H9 (cell line): ENCODE measurements around the gene RELB. TPM values are rescaled to one million over a fixed set of nuclear protein-coding genes. Genes with fewer than 3 reads are reported as not detected.

Experiments
- DNase-seq: peaks from one replicate; pipeline ENCODE4 v3.0.0-alpha.2; 2017
- H2AFZ ChIP-seq: one replicate; pipeline ENCODE4 v1.6.1; 2013; ENCODE audit warnings: mild to moderate bottlenecking, low read length, control low read depth, moderate library complexity
- H2AK5ac ChIP-seq: 2 replicates; pipeline ENCODE4 v1.6.1; 2013; ENCODE audit warnings: low read length, control low read depth, mixed read lengths; ENCODE audit not compliant: insufficient read length
- H2BK120ac ChIP-seq: one replicate; pipeline ENCODE4 v1.6.1; 2013; ENCODE audit warnings: low read depth, mild to moderate bottlenecking, low read length, control low read depth, inconsistent platforms; ENCODE audit not compliant: poor library complexity, severe bottlenecking
- H2BK12ac ChIP-seq: 2 replicates; pipeline ENCODE4 v1.6.1; 2013; ENCODE audit warnings: low read length, control low read depth, mixed read lengths, low read depth; ENCODE audit not compliant: insufficient read length
- H2BK15ac ChIP-seq: 2 replicates; pipeline ENCODE4 v1.6.1; 2013; ENCODE audit warnings: low read depth, low read length, control low read depth
- H2BK20ac ChIP-seq: one replicate; pipeline ENCODE4 v1.6.1; 2013; ENCODE audit warnings: low read depth, mild to moderate bottlenecking, low read length, control low read depth, inconsistent platforms; ENCODE audit not compliant: poor library complexity, severe bottlenecking
- H2BK5ac ChIP-seq: 2 replicates; pipeline ENCODE4 v1.6.1; 2013; ENCODE audit warnings: low read length, control low read depth, mixed read lengths; ENCODE audit not compliant: insufficient read length
- H3K14ac ChIP-seq: 2 replicates; pipeline ENCODE4 v1.6.1; 2013; ENCODE audit warnings: low read length, control low read depth; ENCODE audit not compliant: insufficient read depth
- H3K18ac ChIP-seq: 2 replicates; pipeline ENCODE4 v1.6.1; 2013; ENCODE audit warnings: low read depth, mild to moderate bottlenecking, mixed read lengths, low read length, control low read depth; ENCODE audit not compliant: insufficient read length
- H3K23ac ChIP-seq: 2 replicates; pipeline ENCODE4 v1.6.1; 2013; ENCODE audit warnings: low read length, control low read depth, mixed read lengths, low read depth; ENCODE audit not compliant: insufficient read length
- H3K23me2 ChIP-seq: 2 replicates; pipeline ENCODE4 v1.6.1; 2013; ENCODE audit warnings: low read depth, mild to moderate bottlenecking, mixed read lengths, low read length, control low read depth; ENCODE audit not compliant: insufficient read length, poor library complexity, severe bottlenecking
- H3K27ac ChIP-seq: 2 replicates; pipeline ENCODE4 v1.5.1; 2013; ENCODE audit warnings: low read length, control low read depth, mixed read lengths, low read depth; ENCODE audit not compliant: insufficient read length
- H3K27me3 ChIP-seq: 2 replicates; pipeline ENCODE4 v1.6.1; 2013; ENCODE audit warnings: low read length, control low read depth, inconsistent platforms; ENCODE audit not compliant: insufficient read depth
- H3K4ac ChIP-seq: 2 replicates; pipeline ENCODE4 v1.6.1; 2013; ENCODE audit warnings: low read depth, mild to moderate bottlenecking, control low read depth, inconsistent platforms, low read length, moderate library complexity
- H3K4me1 ChIP-seq: 2 replicates; pipeline ENCODE4 v1.6.1; 2013; ENCODE audit warnings: low read length, control low read depth, inconsistent platforms; ENCODE audit not compliant: insufficient read depth
- H3K4me2 ChIP-seq: 2 replicates; pipeline ENCODE4 v1.6.1; 2013; ENCODE audit warnings: low read length, control low read depth, mixed read lengths; ENCODE audit not compliant: insufficient read length, insufficient read depth
- H3K56ac ChIP-seq: 2 replicates; pipeline ENCODE4 v1.6.1; 2013; ENCODE audit warnings: low read depth, mild to moderate bottlenecking, mixed read lengths, low read length, control low read depth; ENCODE audit not compliant: insufficient read length
- H3K79me1 ChIP-seq: 2 replicates; pipeline ENCODE4 v1.6.1; 2013; ENCODE audit warnings: low read depth, mild to moderate bottlenecking, moderate library complexity, low read length, control low read depth, inconsistent platforms; ENCODE audit not compliant: insufficient read depth, poor library complexity, severe bottlenecking
- H3K79me2 ChIP-seq: 2 replicates; pipeline ENCODE4 v1.6.1; 2013; ENCODE audit warnings: low read length, control low read depth, inconsistent platforms; ENCODE audit not compliant: insufficient read depth
- H3K9ac ChIP-seq: 2 replicates; pipeline ENCODE4 v1.6.1; 2013; ENCODE audit warnings: low read length, control low read depth, mixed read lengths; ENCODE audit not compliant: insufficient read length; ENCODE audit errors: extremely low read depth
- H3K9me3 ChIP-seq: one replicate; pipeline ENCODE4 v1.6.1; 2013; ENCODE audit warnings: low read depth, low read length, inconsistent platforms; ENCODE audit not compliant: control insufficient read depth
- H3T11ph ChIP-seq: one replicate; pipeline ENCODE4 v1.6.1; 2013; ENCODE audit warnings: mild to moderate bottlenecking, low read length, control low read depth, inconsistent platforms
- H4K20me1 ChIP-seq: one replicate; pipeline ENCODE4 v1.6.1; 2013; ENCODE audit not compliant: control insufficient read depth, insufficient read length, insufficient read depth
- H4K5ac ChIP-seq: 2 replicates; pipeline ENCODE4 v1.6.1; 2013; ENCODE audit warnings: low read depth, mild to moderate bottlenecking, mixed read lengths, low read length, control low read depth; ENCODE audit not compliant: insufficient read length
- H4K8ac ChIP-seq: replicated peaks from 2 replicates; pipeline ENCODE4 v1.6.1; 2013; ENCODE audit warnings: low read length, control low read depth, mixed read lengths, low read depth; ENCODE audit not compliant: insufficient read length
- H4K91ac ChIP-seq: 2 replicates; pipeline ENCODE4 v1.6.1; 2013; ENCODE audit warnings: low read depth, mild to moderate bottlenecking, moderate library complexity, mixed read lengths, low read length, control low read depth; ENCODE audit not compliant: insufficient read length
- H3K27ac Mint-ChIP-seq, 3 experiments: 2 replicates in 2 of 3; 3 replicates in 1 of 3; pipeline ENCODE4 v1.8.0; 2020 to 2021; ENCODE audit warnings: mixed read lengths in 3 of 3, mild to moderate bottlenecking in 1 of 3, moderate library complexity in 1 of 3
- H3K27me3 Mint-ChIP-seq: 2 replicates; pipeline ENCODE4 v1.8.0; 2021; ENCODE audit warnings: low read depth, mild to moderate bottlenecking, moderate library complexity, mixed read lengths
- H3K36me3 Mint-ChIP-seq, 3 experiments: 2 replicates in 2 of 3; 3 replicates in 1 of 3; pipeline ENCODE4 v1.8.0; 2020 to 2021; ENCODE audit warnings: low read depth in 3 of 3, mixed read lengths in 3 of 3; ENCODE audit not compliant: insufficient read depth in 1 of 3
- H3K4me1 Mint-ChIP-seq, 2 experiments: 2 replicates each; pipeline ENCODE4 v1.8.0; 2020; ENCODE audit warnings: mixed read lengths in 2 of 2
- H3K4me3 Mint-ChIP-seq, 2 experiments: 2 replicates in 1 of 2; 3 replicates in 1 of 2; pipeline ENCODE4 v1.8.0; 2020 to 2021; ENCODE audit warnings: mild to moderate bottlenecking in 2 of 2, mixed read lengths in 2 of 2, moderate library complexity in 1 of 2
- H3K9me3 Mint-ChIP-seq, 2 experiments: 2 replicates in 1 of 2; 3 replicates in 1 of 2; pipeline ENCODE4 v1.8.0; 2020; ENCODE audit warnings: mild to moderate bottlenecking in 2 of 2, mixed read lengths in 2 of 2, moderate library complexity in 1 of 2
- WGBS: extraction: QIAGEN DNeasy Blood & Tissue Kit; methylation state at CpG from one replicate; pipeline ENCODE4 v1.1.7; 2013; ENCODE audit warnings: missing lambda C conversion rate, low lambda C conversion rate, mixed read lengths; ENCODE audit not compliant: insufficient read length; ENCODE audit errors: extremely low coverage; 5-methylcytosine and 5-hydroxymethylcytosine counted together
- total RNA-seq: library from RNA; stranded (reverse); gene quantifications from 2 replicates; pipeline ENCODE4 v1.2.1, GENCODE V29; 2021
- TF ChIP-seq, protein P1 (sequence below): fragments of 200-600 bp; sonication (generic); conservative IDR thresholded peaks from 3 replicates; pipeline ENCODE4 v1.8.0; 2021; ENCODE audit warnings: antibody characterized with exemption, mild to moderate bottlenecking

The RELB gene
- total RNA-seq, 1 experiment from 2014 or later = 13.7 TPM

DNA sequence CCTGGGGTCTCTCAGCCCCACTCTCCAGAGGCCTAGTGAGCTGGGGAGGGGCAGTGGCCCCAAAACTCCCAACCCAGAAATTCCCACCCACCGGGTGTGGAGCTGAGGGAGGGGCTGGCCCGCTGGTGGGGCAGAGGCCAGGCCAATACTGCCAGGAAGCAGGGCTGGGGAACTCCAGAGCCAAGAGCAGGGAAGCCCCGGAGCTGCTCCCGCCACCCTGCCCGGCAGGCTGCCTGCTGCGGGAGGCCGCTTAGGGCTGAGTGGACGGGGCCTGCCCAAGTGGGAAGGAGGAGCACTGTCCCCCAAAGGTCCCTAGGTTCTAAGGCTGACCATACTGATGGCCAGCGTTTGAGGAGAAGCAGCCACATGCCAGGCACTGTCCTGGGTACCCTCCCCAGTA lies 13.0 kb upstream of the RELB start:
- H2BK12ac ChIP-seq = no peak overlapping the region
- Mint-ChIP-seq H3K27me3 (no peaks in the 10 kb centered on the region), H3K9me3 (no peaks in the 10 kb centered on the region), H3K27ac (no peak overlapping the region), H3K36me3 (peaks cover 14 to 57% (median 56%) of the 10 kb centered on the region in 3 experiments; a peak in 6 of 7 replicates), H3K4me3 (no peak overlapping the region), H3K4me1 (no peaks in the 10 kb centered on the region)
- no peaks in the 10 kb centered on the region for H3K27me3 ChIP-seq
- H4K5ac ChIP-seq = no peak overlapping the region
- no peak overlapping the region; the same call in 1 of the 2 replicates for H3K14ac ChIP-seq
- H3K18ac ChIP-seq = no peak overlapping the region
- H2BK120ac ChIP-seq = no peak overlapping the region
- no peak overlapping the region for H3K27ac ChIP-seq
- no peak overlapping the region for H3K4ac ChIP-seq
- no CpG with 5 or more reads among the region's 9 CpGs for whole genome bisulfite sequencing
- H3K23me2 ChIP-seq = no peaks in the 10 kb centered on the region
- H2BK15ac ChIP-seq = no peak overlapping the region
- no peak overlapping the region for H3K23ac ChIP-seq
- no peak overlapping the region for H4K91ac ChIP-seq
- H2BK20ac ChIP-seq = no peak overlapping the region
- no peaks in the 10 kb centered on the region for H3K9me3 ChIP-seq
- no peak overlapping the region for H2BK5ac ChIP-seq
- no peaks in the 10 kb centered on the region for H4K20me1 ChIP-seq
- TF ChIP-seq, protein P1, sequence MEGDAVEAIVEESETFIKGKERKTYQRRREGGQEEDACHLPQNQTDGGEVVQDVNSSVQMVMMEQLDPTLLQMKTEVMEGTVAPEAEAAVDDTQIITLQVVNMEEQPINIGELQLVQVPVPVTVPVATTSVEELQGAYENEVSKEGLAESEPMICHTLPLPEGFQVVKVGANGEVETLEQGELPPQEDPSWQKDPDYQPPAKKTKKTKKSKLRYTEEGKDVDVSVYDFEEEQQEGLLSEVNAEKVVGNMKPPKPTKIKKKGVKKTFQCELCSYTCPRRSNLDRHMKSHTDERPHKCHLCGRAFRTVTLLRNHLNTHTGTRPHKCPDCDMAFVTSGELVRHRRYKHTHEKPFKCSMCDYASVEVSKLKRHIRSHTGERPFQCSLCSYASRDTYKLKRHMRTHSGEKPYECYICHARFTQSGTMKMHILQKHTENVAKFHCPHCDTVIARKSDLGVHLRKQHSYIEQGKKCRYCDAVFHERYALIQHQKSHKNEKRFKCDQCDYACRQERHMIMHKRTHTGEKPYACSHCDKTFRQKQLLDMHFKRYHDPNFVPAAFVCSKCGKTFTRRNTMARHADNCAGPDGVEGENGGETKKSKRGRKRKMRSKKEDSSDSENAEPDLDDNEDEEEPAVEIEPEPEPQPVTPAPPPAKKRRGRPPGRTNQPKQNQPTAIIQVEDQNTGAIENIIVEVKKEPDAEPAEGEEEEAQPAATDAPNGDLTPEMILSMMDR = no peak
- H2AK5ac ChIP-seq = no peak overlapping the region
- no peak overlapping the region for H3K4me2 ChIP-seq
- no peak for DNase-seq
- no peak overlapping the region for H3T11ph ChIP-seq
- no peaks in the 10 kb centered on the region for H3K4me1 ChIP-seq
- H3K56ac ChIP-seq = no peak overlapping the region
- H3K79me2 ChIP-seq = no peaks in the 10 kb centered on the region
- H4K8ac ChIP-seq = no peak overlapping the region
- no peak overlapping the region for H3K9ac ChIP-seq
- H3K79me1 ChIP-seq = no peaks in the 10 kb centered on the region
- H2AFZ ChIP-seq = no peak overlapping the region
